Erythroblast (primary cell): Measurements from ENCODE around the gene AMN1.
"Not testable (repeated sequence)": the region's sequence is repeated elsewhere in the genome, so short reads cannot be mapped to it uniquely, and the experiment has no call there.

Source experiments
- GATA1 ChIP-seq: IDR thresholded peaks from 2 replicates; pipeline ENCODE4 v1.6.1; 2011; ENCODE audit warnings: low read depth, mild to moderate bottlenecking, control low read depth, low read length, moderate library complexity
- POLR2A ChIP-seq: IDR thresholded peaks from 2 replicates; pipeline ENCODE4 v1.6.1; 2011; ENCODE audit warnings: mild to moderate bottlenecking, low read length

GRCh38 chr12:31708118-31708517 is 20.7 kb downstream of the AMN1 start:
- TF ChIP-seq POLR2A, GATA1: not testable (repeated sequence)
